Measurements from ENCODE around the gene MYF5.

MYF5 gene

DNA sequence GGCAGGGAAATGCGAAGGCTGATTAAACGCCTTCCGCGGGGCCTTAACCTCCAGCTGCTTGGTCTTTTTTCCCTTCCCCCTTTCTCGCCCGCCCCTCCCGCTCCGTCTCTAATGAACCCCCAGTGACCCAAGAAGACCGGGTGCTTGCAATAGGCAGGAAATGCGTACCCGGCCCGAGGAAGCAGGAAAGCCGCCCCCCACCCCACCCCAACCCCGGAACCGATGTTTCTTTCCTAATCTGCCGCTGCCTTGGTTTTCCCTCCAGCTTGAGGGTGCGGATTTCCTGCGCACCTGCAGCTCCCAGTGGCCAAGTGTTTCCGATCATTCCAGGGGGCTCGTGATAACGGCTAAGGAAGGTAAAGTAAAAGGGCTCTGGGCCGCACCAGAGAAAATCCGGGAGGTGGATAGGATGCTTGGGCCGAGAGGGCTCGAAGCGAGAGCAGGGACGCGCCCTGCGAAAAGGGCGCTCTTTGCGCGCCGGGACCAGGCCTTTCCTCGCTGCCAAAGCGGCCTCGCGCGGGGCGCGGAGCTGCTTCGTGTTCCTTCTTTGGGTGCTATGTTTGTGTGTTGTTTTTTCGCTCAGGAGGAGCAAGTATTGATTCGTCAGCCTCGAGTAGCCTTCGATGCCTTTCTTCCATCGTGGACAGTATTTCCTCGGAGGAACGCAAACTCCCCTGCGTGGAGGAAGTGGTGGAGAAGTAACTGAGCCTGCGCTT is 8.3 kb upstream of the MYF5 start:
- no peaks in the 10 kb centered on the region for H3K36me3 ChIP-seq (ENCODE audit: insufficient read depth, low read length)
- H3K4me3 ChIP-seq (ENCODE audit: low read length), result peak overlapping the region; percentile 72
- H3K4me1 ChIP-seq (ENCODE audit: control insufficient read depth, insufficient read depth, low read length), result peaks cover 78% of the 10 kb centered on the region
- H3K9ac ChIP-seq (ENCODE audit: low read depth, low read length), result peak overlapping the region; percentile 95
- H3K27me3 ChIP-seq (ENCODE audit: control insufficient read depth, insufficient read depth, low read length), result no peaks in the 10 kb centered on the region
- peak overlapping the region; percentile 79 for H3K4me2 ChIP-seq (ENCODE audit: low read length)
- no peaks in the 10 kb centered on the region for H3K9me3 ChIP-seq (replicated peaks; ENCODE audit: low read length)

- Histone ChIP-seq H3K4me1 (ENCODE audit: control insufficient read depth, insufficient read depth, low read length) (peaks cover 78% of the 10 kb centered on the region), H3K27me3 (ENCODE audit: control insufficient read depth, insufficient read depth, low read length) (no peaks in the 10 kb centered on the region), H3K4me2 (ENCODE audit: low read length) (peak overlapping the region; percentile 79), H3K9me3 (replicated peaks; ENCODE audit: low read length) (no peaks in the 10 kb centered on the region), H3K4me3 (ENCODE audit: low read length) (peak overlapping the region; percentile 72), H3K36me3 (ENCODE audit: insufficient read depth, low read length) (no peaks in the 10 kb centered on the region), H3K9ac (ENCODE audit: low read depth, low read length) (peak overlapping the region; percentile 95)
These were observed 7.8 kb upstream of the MYF5 start for GRCh38 chr12:80708975-80709328.

- peak overlapping the region; percentile 95 for H3K9ac ChIP-seq (ENCODE audit: low read depth, low read length)
- H3K9me3 ChIP-seq (replicated peaks; ENCODE audit: low read length), result no peaks in the 10 kb centered on the region
- no peaks in the 10 kb centered on the region for H3K27me3 ChIP-seq (ENCODE audit: control insufficient read depth, insufficient read depth, low read length)
- H3K36me3 ChIP-seq (ENCODE audit: insufficient read depth, low read length), result no peaks in the 10 kb centered on the region
- H3K4me3 ChIP-seq (ENCODE audit: low read length), result peak overlapping the region; percentile 72
- H3K4me1 ChIP-seq (ENCODE audit: control insufficient read depth, insufficient read depth, low read length), result peaks cover 73% of the 10 kb centered on the region
- peak overlapping the region; percentile 79 for H3K4me2 ChIP-seq (ENCODE audit: low read length)
These were observed 6.6 kb upstream of the MYF5 start for GRCh38 chr12:80709811-80710726.

- peak overlapping the region; percentile 72 for H3K4me3 ChIP-seq (ENCODE audit: low read length)
- H3K27me3 ChIP-seq (ENCODE audit: control insufficient read depth, insufficient read depth, low read length), result no peaks in the 10 kb centered on the region
- H3K9ac ChIP-seq (ENCODE audit: low read depth, low read length), result peak overlapping the region; percentile 95
- peaks cover 71% of the 10 kb centered on the region for H3K4me1 ChIP-seq (ENCODE audit: control insufficient read depth, insufficient read depth, low read length)
- H3K4me2 ChIP-seq (ENCODE audit: low read length), result peak overlapping the region; percentile 79
- H3K36me3 ChIP-seq (ENCODE audit: insufficient read depth, low read length), result no peaks in the 10 kb centered on the region
- H3K9me3 ChIP-seq (replicated peaks; ENCODE audit: low read length), result no peaks in the 10 kb centered on the region
These were observed 5.8 kb upstream of the MYF5 start for GRCh38 chr12:80710727-80711449.

- peak overlapping the region; percentile 79 for H3K4me2 ChIP-seq (ENCODE audit: low read length)
- H3K9me3 ChIP-seq (replicated peaks; ENCODE audit: low read length), result no peaks in the 10 kb centered on the region
- no peak overlapping the region for H3K4me3 ChIP-seq (ENCODE audit: low read length)
- no peaks in the 10 kb centered on the region for H3K36me3 ChIP-seq (ENCODE audit: insufficient read depth, low read length)
- H3K4me1 ChIP-seq (ENCODE audit: control insufficient read depth, insufficient read depth, low read length), result peaks cover 65% of the 10 kb centered on the region
- H3K9ac ChIP-seq (ENCODE audit: low read depth, low read length), result peak overlapping the region; percentile 95
- no peaks in the 10 kb centered on the region for H3K27me3 ChIP-seq (ENCODE audit: control insufficient read depth, insufficient read depth, low read length)
These were observed 4.8 kb upstream of the MYF5 start for GRCh38 chr12:80711866-80712265.

DNA sequence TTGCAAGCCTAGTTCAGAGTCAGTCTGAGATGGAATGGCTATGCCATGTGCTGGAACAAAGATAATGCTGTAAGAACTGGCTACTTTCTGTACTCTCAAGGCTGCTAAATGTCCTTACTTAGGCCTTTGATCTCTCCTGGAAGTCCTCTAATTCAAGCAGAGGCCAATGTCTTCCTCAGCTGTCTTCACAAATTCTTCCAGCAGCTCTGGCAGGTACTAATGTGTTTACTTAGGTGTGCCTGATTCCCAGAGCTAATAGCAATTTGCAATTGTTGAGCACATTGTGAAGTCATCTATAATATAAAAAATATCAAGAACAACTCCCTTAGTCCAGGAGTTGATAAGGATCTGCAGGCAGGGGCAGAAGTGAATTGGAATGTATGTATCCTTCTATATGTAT is 3.8 kb upstream of the MYF5 start:
- Histone ChIP-seq H3K9ac (ENCODE audit: low read depth, low read length) (peak overlapping the region; percentile 95), H3K4me2 (ENCODE audit: low read length) (peak overlapping the region; percentile 48), H3K4me3 (ENCODE audit: low read length) (no peak overlapping the region), H3K36me3 (ENCODE audit: insufficient read depth, low read length) (peaks cover 2% of the 10 kb centered on the region), H3K9me3 (replicated peaks; ENCODE audit: low read length) (no peaks in the 10 kb centered on the region), H3K4me1 (ENCODE audit: control insufficient read depth, insufficient read depth, low read length) (peaks cover 55% of the 10 kb centered on the region), H3K27me3 (ENCODE audit: control insufficient read depth, insufficient read depth, low read length) (no peaks in the 10 kb centered on the region)

GRCh38 chr12:80713419-80713818 is 3.3 kb upstream of the MYF5 start:
- peak overlapping the region; percentile 95 for H3K9ac ChIP-seq (ENCODE audit: low read depth, low read length)
- H3K27me3 ChIP-seq (ENCODE audit: control insufficient read depth, insufficient read depth, low read length), result no peaks in the 10 kb centered on the region
- H3K36me3 ChIP-seq (ENCODE audit: insufficient read depth, low read length), result peaks cover 5% of the 10 kb centered on the region
- H3K4me2 ChIP-seq (ENCODE audit: low read length), result peak overlapping the region; percentile 93
- H3K9me3 ChIP-seq (replicated peaks; ENCODE audit: low read length), result no peaks in the 10 kb centered on the region
- peaks cover 50% of the 10 kb centered on the region for H3K4me1 ChIP-seq (ENCODE audit: control insufficient read depth, insufficient read depth, low read length)
- H3K4me3 ChIP-seq (ENCODE audit: low read length), result peak overlapping the region; percentile 73

DNA sequence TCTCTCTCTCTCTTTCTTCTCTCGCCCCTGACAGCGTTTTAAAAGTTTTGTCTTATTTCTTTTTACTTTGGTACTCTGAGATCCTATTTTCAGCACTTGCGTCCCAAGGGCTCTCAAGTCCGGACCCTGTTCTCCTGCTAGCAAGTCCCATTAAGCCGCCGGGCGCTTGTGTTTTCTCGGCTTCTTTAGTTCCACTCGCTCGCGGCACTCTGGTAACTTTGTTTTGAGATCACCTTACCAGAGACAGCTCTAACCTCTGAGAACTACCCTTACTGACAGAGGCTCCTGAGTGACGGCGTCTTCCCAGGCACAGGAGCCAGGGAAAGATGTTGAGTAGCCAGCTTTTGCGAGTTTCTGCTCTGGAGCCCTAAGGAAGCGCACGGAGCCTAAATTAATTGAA is 2.7 kb upstream of the MYF5 start:
- no peaks in the 10 kb centered on the region for H3K27me3 ChIP-seq (ENCODE audit: control insufficient read depth, insufficient read depth, low read length)
- H3K4me1 ChIP-seq (ENCODE audit: control insufficient read depth, insufficient read depth, low read length), result peaks cover 43% of the 10 kb centered on the region
- H3K36me3 ChIP-seq (ENCODE audit: insufficient read depth, low read length), result peaks cover 9% of the 10 kb centered on the region
- H3K4me3 ChIP-seq (ENCODE audit: low read length), result peak overlapping the region; percentile 73
- peak overlapping the region; percentile 95 for H3K9ac ChIP-seq (ENCODE audit: low read depth, low read length)
- no peaks in the 10 kb centered on the region for H3K9me3 ChIP-seq (replicated peaks; ENCODE audit: low read length)
- peak overlapping the region; percentile 93 for H3K4me2 ChIP-seq (ENCODE audit: low read length)

- H3K4me2 ChIP-seq (ENCODE audit: low read length), result peak overlapping the region; percentile 93
- peak overlapping the region; percentile 95 for H3K9ac ChIP-seq (ENCODE audit: low read depth, low read length)
- H3K9me3 ChIP-seq (replicated peaks; ENCODE audit: low read length), result no peaks in the 10 kb centered on the region
- H3K27me3 ChIP-seq (ENCODE audit: control insufficient read depth, insufficient read depth, low read length), result no peaks in the 10 kb centered on the region
- peaks cover 9% of the 10 kb centered on the region for H3K36me3 ChIP-seq (ENCODE audit: insufficient read depth, low read length)
- peaks cover 36% of the 10 kb centered on the region for H3K4me1 ChIP-seq (ENCODE audit: control insufficient read depth, insufficient read depth, low read length)
- H3K4me3 ChIP-seq (ENCODE audit: low read length), result peak overlapping the region; percentile 73
These were observed 1.9 kb upstream of the MYF5 start for GRCh38 chr12:80714846-80715245.

DNA sequence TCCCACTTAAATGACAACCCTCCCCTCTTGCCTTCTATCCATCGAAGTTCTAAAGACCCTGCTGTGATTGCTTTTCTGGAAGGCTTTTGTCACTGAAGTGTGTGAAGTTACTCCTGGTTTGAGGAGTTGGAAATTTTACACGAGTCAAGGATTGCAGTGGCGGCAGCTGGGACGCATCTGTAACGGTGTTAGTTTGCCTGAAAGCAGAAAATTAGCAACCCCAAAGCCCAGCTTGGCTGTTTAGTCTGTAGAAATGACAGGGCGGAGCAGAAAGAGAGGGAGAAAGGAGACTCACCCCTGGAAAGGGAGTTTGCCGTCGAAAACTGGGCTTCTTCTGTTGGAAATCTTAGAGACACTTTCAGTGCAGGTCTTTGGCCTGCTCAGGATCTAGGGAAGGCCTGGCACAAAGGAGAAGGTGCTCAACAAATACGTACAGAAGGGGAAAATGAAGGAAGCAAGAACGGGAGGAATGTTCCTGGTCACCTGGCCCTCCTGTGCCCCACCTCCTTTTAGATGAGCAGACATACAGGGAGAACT is 931 bp upstream of the MYF5 start:
- no peaks in the 10 kb centered on the region for H3K9me3 ChIP-seq (replicated peaks; ENCODE audit: low read length)
- peak overlapping the region; percentile 93 for H3K4me2 ChIP-seq (ENCODE audit: low read length)
- peaks cover 28% of the 10 kb centered on the region for H3K4me1 ChIP-seq (ENCODE audit: control insufficient read depth, insufficient read depth, low read length)
- peak overlapping the region; percentile 95 for H3K9ac ChIP-seq (ENCODE audit: low read depth, low read length)
- H3K4me3 ChIP-seq (ENCODE audit: low read length), result peak overlapping the region; percentile 73
- no peaks in the 10 kb centered on the region for H3K27me3 ChIP-seq (ENCODE audit: control insufficient read depth, insufficient read depth, low read length)
- H3K36me3 ChIP-seq (ENCODE audit: insufficient read depth, low read length), result peaks cover 9% of the 10 kb centered on the region

- no peaks in the 10 kb centered on the region for H3K27me3 ChIP-seq (ENCODE audit: control insufficient read depth, insufficient read depth, low read length)
- peaks cover 12% of the 10 kb centered on the region for H3K4me1 ChIP-seq (ENCODE audit: control insufficient read depth, insufficient read depth, low read length)
- peaks cover 9% of the 10 kb centered on the region for H3K36me3 ChIP-seq (ENCODE audit: insufficient read depth, low read length)
- no peaks in the 10 kb centered on the region for H3K9me3 ChIP-seq (replicated peaks; ENCODE audit: low read length)
- peak overlapping the region; percentile 73 for H3K4me3 ChIP-seq (ENCODE audit: low read length)
- peak overlapping the region; percentile 95 for H3K9ac ChIP-seq (ENCODE audit: low read depth, low read length)
- peak overlapping the region; percentile 93 for H3K4me2 ChIP-seq (ENCODE audit: low read length)
These were observed 1.1 kb downstream of the MYF5 start for GRCh38 chr12:80717856-80718255.

Measured in skeletal muscle satellite cell (primary cell).